SK-N-SH treated with all-trans-retinoic acid at 6 μM for 48 hours (cell line): ENCODE measurements around the gene URAD.
A peak's percentile ranks its signal among the peaks of the same experiment; 100 is the strongest.

Experiments used
- ATAC-seq: fragments of 200-7000 bp; cut with Tn5 transposase; 3 replicates; pipeline ENCODE4 v1.9.1; 2020; ENCODE audit warnings: mild to moderate bottlenecking, moderate library complexity
- ARNTL ChIP-seq: fragments of 450-650 bp; formaldehyde crosslinking; IDR thresholded peaks from 2 replicates; pipeline ENCODE4 v1.5.0; 2020; ENCODE audit warnings: low read depth, mild to moderate bottlenecking, moderate library complexity, borderline replicate concordance
- BACH2 ChIP-seq: fragments of 250-450 bp; sonication (Bioruptor Pico); IDR thresholded peaks from 2 replicates; pipeline ENCODE4 v1.9.0; 2021; ENCODE audit warnings: mild to moderate bottlenecking, borderline replicate concordance
- CSDC2 ChIP-seq: fragments of 250-450 bp; sonication (Bioruptor Pico); IDR thresholded peaks from 2 replicates; pipeline ENCODE4 v1.5.0; 2020; ENCODE audit warnings: mild to moderate bottlenecking, moderate library complexity
- ESRRG ChIP-seq: fragments of 250-450 bp; sonication (Bioruptor Pico); IDR thresholded peaks from 2 replicates; pipeline ENCODE4 v1.6.1; 2021; ENCODE audit warnings: mild to moderate bottlenecking
- GLIS3 ChIP-seq: fragments of 250-450 bp; sonication (Bioruptor Pico); IDR thresholded peaks from 2 replicates; pipeline ENCODE4 v1.5.0; 2020; ENCODE audit warnings: mild to moderate bottlenecking, moderate library complexity
- ISL1 ChIP-seq: fragments of 250-450 bp; sonication (Bioruptor Pico); IDR thresholded peaks from 2 replicates; pipeline ENCODE4 v2.1.2; 2022; ENCODE audit warnings: mild to moderate bottlenecking, moderate library complexity
- OSR1 ChIP-seq: fragments of 250-450 bp; sonication (Bioruptor Pico); IDR thresholded peaks from 2 replicates; pipeline ENCODE4 v1.8.0; 2022; ENCODE audit warnings: moderate library complexity, mild to moderate bottlenecking, inconsistent platforms
- PATZ1 ChIP-seq: fragments of 250-450 bp; sonication (Bioruptor Pico); IDR thresholded peaks from 2 replicates; pipeline ENCODE4 v1.8.0; 2020; ENCODE audit warnings: mild to moderate bottlenecking, moderate library complexity, borderline replicate concordance
- PPARA ChIP-seq: fragments of 250-450 bp; sonication (Bioruptor Pico); IDR thresholded peaks from 2 replicates; pipeline ENCODE4 v1.5.0; 2020; ENCODE audit warnings: mild to moderate bottlenecking, borderline replicate concordance
- RARB ChIP-seq: fragments of 250-450 bp; sonication (Bioruptor Pico); IDR thresholded peaks from 2 replicates; pipeline ENCODE4 v1.8.0; 2021; ENCODE audit warnings: mild to moderate bottlenecking, moderate library complexity
- SNAI2 ChIP-seq: fragments of 250-450 bp; sonication (Bioruptor Pico); IDR thresholded peaks from 2 replicates; pipeline ENCODE4 v1.5.0; 2020; ENCODE audit warnings: mild to moderate bottlenecking, moderate library complexity
- TCF4 ChIP-seq: fragments of 250-450 bp; sonication (Bioruptor Pico); IDR thresholded peaks from 2 replicates; pipeline ENCODE4 v1.8.0; 2021; ENCODE audit warnings: mild to moderate bottlenecking, moderate library complexity, borderline replicate concordance
- TSHZ2 ChIP-seq: fragments of 250-450 bp; sonication (Bioruptor Pico); IDR thresholded peaks from 2 replicates; pipeline ENCODE4 v1.5.0; 2020; ENCODE audit warnings: mild to moderate bottlenecking, moderate library complexity
- ZC3H10 ChIP-seq: fragments of 250-450 bp; sonication (Bioruptor Pico); IDR thresholded peaks from 2 replicates; pipeline ENCODE4 v1.5.1; 2021; ENCODE audit warnings: mild to moderate bottlenecking, moderate library complexity
- ZFP3 ChIP-seq: fragments of 250-450 bp; sonication (Bioruptor Pico); IDR thresholded peaks from 2 replicates; pipeline ENCODE4 v1.5.0; 2020; ENCODE audit warnings: mild to moderate bottlenecking, moderate library complexity
- ZFP30 ChIP-seq: fragments of 450-650 bp; formaldehyde crosslinking; IDR thresholded peaks from 2 replicates; pipeline ENCODE4 v1.5.0; 2022; ENCODE audit warnings: mild to moderate bottlenecking, moderate library complexity
- ZNF565 ChIP-seq: fragments of 450-650 bp; formaldehyde crosslinking; conservative IDR thresholded peaks from 2 replicates; pipeline ENCODE4 v1.5.0; 2020; ENCODE audit warnings: low read depth, mild to moderate bottlenecking, moderate library complexity
- ZNF70 ChIP-seq: fragments of 450-650 bp; formaldehyde crosslinking; IDR thresholded peaks from 2 replicates; pipeline ENCODE4 v1.5.0; 2020; ENCODE audit warnings: mild to moderate bottlenecking, moderate library complexity
- ZNF8 ChIP-seq: fragments of 450-650 bp; formaldehyde crosslinking; IDR thresholded peaks from 2 replicates; pipeline ENCODE4 v1.5.0; 2020; ENCODE audit warnings: mild to moderate bottlenecking, moderate library complexity

Gene URAD

GRCh38 chr13:28027607-28028364 is 39.3 kb upstream of the URAD start:
- TF ChIP-seq CSDC2 (CRISPR knock-in tag): no peak
- no peak for TF ChIP-seq ZFP30 (CRISPR knock-in tag)
- TF ChIP-seq SNAI2: no peak
- TF ChIP-seq ARNTL (CRISPR knock-in tag): no peak
- ATAC-seq: no peak

DNA sequence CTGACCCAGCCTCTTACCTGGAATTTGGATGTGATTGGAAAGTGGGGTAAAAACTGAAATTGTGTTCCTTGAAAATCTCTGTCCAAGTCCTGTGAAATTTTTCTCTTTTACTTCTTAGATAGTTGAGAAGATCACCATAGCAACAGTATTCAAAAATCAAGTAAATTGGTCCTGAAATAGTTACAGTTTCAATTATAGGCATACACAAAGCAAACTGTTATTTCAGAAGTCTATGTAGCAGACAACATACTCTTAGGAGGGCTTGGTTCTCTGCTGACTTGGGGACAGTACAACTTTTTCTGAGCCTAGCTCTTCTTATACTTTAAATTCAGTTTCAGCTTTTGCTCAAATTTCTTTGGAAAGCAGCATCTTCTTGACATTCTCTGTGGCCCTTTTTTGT is 38.6 kb upstream of the URAD start:
- no peak for TF ChIP-seq ZFP30 (CRISPR knock-in tag)
- TF ChIP-seq CSDC2 (CRISPR knock-in tag): no peak
- TF ChIP-seq ARNTL (CRISPR knock-in tag): no peak
- no peak for TF ChIP-seq RARB (CRISPR knock-in tag)
- no peak for TF ChIP-seq ISL1
- TF ChIP-seq ZNF565 (CRISPR knock-in tag): no peak
- no peak for TF ChIP-seq TSHZ2 (CRISPR knock-in tag)
- no peak for TF ChIP-seq OSR1 (CRISPR knock-in tag)
- no peak for TF ChIP-seq ZFP3 (CRISPR knock-in tag)
- no peak for TF ChIP-seq TCF4 (CRISPR knock-in tag)
- TF ChIP-seq ESRRG (CRISPR knock-in tag): no peak
- no peak for TF ChIP-seq BACH2 (CRISPR knock-in tag)
- no peak for TF ChIP-seq GLIS3 (CRISPR knock-in tag)
- TF ChIP-seq ZC3H10 (CRISPR knock-in tag): no peak

DNA sequence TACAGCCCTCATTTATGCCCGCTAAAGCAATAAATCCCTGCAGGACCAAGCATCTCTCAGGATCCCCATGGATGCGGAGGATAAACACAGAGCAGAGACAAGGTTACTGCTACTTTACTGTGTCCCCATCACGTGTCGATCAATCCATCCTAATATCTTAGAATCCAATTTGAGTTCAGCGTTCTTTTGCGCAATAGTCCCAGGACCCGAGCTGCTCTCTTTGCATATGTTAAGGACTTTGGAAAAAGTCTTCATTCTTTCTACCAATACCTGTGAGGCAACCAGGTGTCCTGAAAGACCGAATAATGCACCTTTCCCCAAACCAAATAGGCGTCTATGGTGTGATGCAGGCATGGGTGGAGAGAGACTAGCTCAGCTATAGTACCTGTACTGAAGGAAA is 38.0 kb upstream of the URAD start:
- ATAC-seq: no peak
- TF ChIP-seq ZFP30 (CRISPR knock-in tag): no peak

More for the DNA sequence above, 38.6 kb upstream of the URAD start:
- no peak for ATAC-seq

GRCh38 chr13:28022848-28023518 is 34.5 kb upstream of the URAD start:
- ATAC-seq: peak; percentile 47; the same call in 2 of the 3 replicates
- TF ChIP-seq RARB (CRISPR knock-in tag) (no peak), TSHZ2 (CRISPR knock-in tag) (no peak)

GRCh38 chr13:28014301-28014700 is 25.8 kb upstream of the URAD start:
- TF ChIP-seq ZFP3 (CRISPR knock-in tag): no peak
- TF ChIP-seq ZNF70 (CRISPR knock-in tag): no peak
- no peak for TF ChIP-seq PATZ1 (CRISPR knock-in tag)
- no peak for TF ChIP-seq ZNF8 (CRISPR knock-in tag)
- no peak for TF ChIP-seq ZC3H10 (CRISPR knock-in tag)
- no peak for TF ChIP-seq PPARA
- TF ChIP-seq ZNF565 (CRISPR knock-in tag): no peak
- no peak for ATAC-seq
